Heart left ventricle (tissue), 13 donors: Measurements from ENCODE around the gene C3orf49.

ENCODE experiments used
- CTCF ChIP-seq, 12 donors: fragments of 200-600 bp; sonication (generic) in 4 of 12; IDR thresholded peaks; one replicate each; pipeline versions ENCODE4 v1.5.0 to v1.8.0; 2018 to 2022; ENCODE audit warnings: antibody characterized with exemption in 12 of 12, mild to moderate bottlenecking in 5 of 12
- POLR2A ChIP-seq, 2 donors: fragments of 450-650 bp; IDR thresholded peaks; one replicate each; pipeline ENCODE4 v1.6.1; 2017; ENCODE audit warnings: antibody characterized with exemption in 2 of 2, mild to moderate bottlenecking in 2 of 2, moderate library complexity in 2 of 2
- donor health status: ischemic (EF 13 %, LVEDD 7.1; RV severe dilation, severe dysfunction).
- donor health status: DM: no; HTN: yes; CAD: no.
- donor health status: DM: no; HTN: no; CAD: no.
- donor health status: ischemic (EF 25% LVEDD 6.9; RV normal size, moderate dysfunction).
- donor health status: ischemic (EF 25% LVEDD 5.7; RV mildly dilated, moderate dysfunction).
- donor health status: ischemic (EF 35%, LVEDD 5.7; RV mildly dilated, moderate dysfunction).
- donor health status: nonischemic (EF 11% LVEDD 7.7; RV severe dilation, severe dysfunction).
- donor health status: DM: yes; HTN: yes; CAD: no.
- donor health status: PGD.
- donor health status: ischemic (EF 29% LVEDD 5.4; RV normal size, mild dysfunction).
- donor health status: nonischemic (EF 23%, LVEDD 6.1; RV moderate dilation, normal function).

- TF ChIP-seq POLR2A (IDR thresholded peaks at IDR 0.05) (no peak), CTCF (IDR thresholded peaks at IDR 0.05) (no peak)
These were observed 43.7 kb downstream of the C3orf49 start for GRCh38 chr3:63862804-63863149.
